HG02840 (cell line): ENCODE results near the gene ALOX12B.
"Not testable (repeated sequence)": the region's sequence is repeated elsewhere in the genome, so short reads cannot be mapped to it uniquely, and the experiment has no call there.

Source experiments
- ATAC-seq: cut with Tn5 transposase; IDR thresholded peaks from one replicate; pipeline ENCODE4 v1.9.1; 2021; ENCODE audit warnings: mild to moderate bottlenecking, moderate library complexity, moderate number of reproducible peaks; ENCODE audit not compliant: unreplicated experiment, low FRiP score

ALOX12B gene

GRCh38 chr17:8048236-8048635 is 39.3 kb downstream of the ALOX12B start:
- ATAC-seq = no peak

- ATAC-seq = no peak
Measured at GRCh38 chr17:8047769-8048110, 39.8 kb downstream of the ALOX12B start.

GRCh38 chr17:8046929-8047768 is 40.4 kb downstream of the ALOX12B start:
- no peak for ATAC-seq

GRCh38 chr17:8046306-8046928 is 41.1 kb downstream of the ALOX12B start:
- ATAC-seq = no peak

- ATAC-seq = no peak
Measured at GRCh38 chr17:8044819-8045810, 42.4 kb downstream of the ALOX12B start.

GRCh38 chr17:8041979-8042378 is 45.5 kb downstream of the ALOX12B start:
- ATAC-seq = no peak

GRCh38 chr17:8041249-8041928 is 46.1 kb downstream of the ALOX12B start:
- no peak for ATAC-seq

GRCh38 chr17:8039611-8040168 is 47.8 kb downstream of the ALOX12B start:
- no peak for ATAC-seq

- no peak for ATAC-seq
Measured at GRCh38 chr17:8038954-8039610, 48.4 kb downstream of the ALOX12B start, which contains the start of gene ALOX15B. Gene ALOX15B (plus strand): TSS chr17:8039059. CDS start chr17:8039156, 97 bp downstream.

GRCh38 chr17:8032442-8032841 is 55.1 kb downstream of the ALOX12B start:
- no peak for ATAC-seq

- ATAC-seq = no peak
Measured at GRCh38 chr17:8031950-8032349, 55.6 kb downstream of the ALOX12B start.

- ATAC-seq = no peak
Measured at GRCh38 chr17:8031261-8031661, 56.3 kb downstream of the ALOX12B start.

GRCh38 chr17:8029121-8029520 is 58.4 kb downstream of the ALOX12B start:
- no peak for ATAC-seq

- ATAC-seq = no peak
Measured at GRCh38 chr17:8025176-8025911, 62.2 kb downstream of the ALOX12B start.

GRCh38 chr17:8024161-8024560 is 63.4 kb downstream of the ALOX12B start:
- not testable (repeated sequence) for ATAC-seq
